A549 treated with ZK216348 at 1 μM for 4 hours (cell line): ENCODE results near the gene SMCP. TPM values are rescaled to one million over a fixed set of nuclear protein-coding genes. Genes with fewer than 3 reads are reported as not detected.

Experiments
- total RNA-seq: library from RNA; stranded (reverse); fragments of 200-300 nt; extraction: Qiagen RNA extraction; gene quantifications from 5 replicates; pipeline ENCODE4 v1.2.3, GENCODE V29; 2022; ENCODE audit warnings: low read depth

The SMCP gene, protein sequence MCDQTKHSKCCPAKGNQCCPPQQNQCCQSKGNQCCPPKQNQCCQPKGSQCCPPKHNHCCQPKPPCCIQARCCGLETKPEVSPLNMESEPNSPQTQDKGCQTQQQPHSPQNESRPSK
- total RNA-seq, result not detected in 5 replicates

GRCh38 chr1:152878042-152878441 lies at the start of gene SMCP:
Gene SMCP (plus strand): TSS chr1:152878322. CDS start chr1:152884423, 6,101 bp downstream.

DNA sequence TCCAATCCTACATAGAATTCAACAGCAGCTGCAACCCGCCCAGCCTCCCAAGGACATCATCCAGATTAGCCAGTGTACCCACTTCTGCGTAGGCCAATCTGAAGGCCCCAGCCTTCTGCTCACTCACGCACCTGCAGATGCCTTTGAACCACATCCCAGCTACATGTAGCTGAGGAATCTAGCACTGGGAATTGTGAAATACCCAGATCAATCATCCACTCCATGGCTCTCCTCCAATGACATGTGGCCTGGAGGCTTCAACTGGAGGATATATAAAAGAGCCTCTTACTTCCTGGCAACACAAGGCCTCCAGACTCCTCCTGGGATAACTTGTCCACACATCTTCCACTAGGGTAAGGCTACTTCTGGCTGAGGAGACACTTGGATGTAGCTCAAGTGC lies 35.6 kb upstream of the SMCP start, which contains the start of gene LCE6A:
Gene LCE6A (plus strand): TSS at position 301 of the 400 bp plus-strand sequence. CDS start 665 bp downstream, outside the sequence.

GRCh38 chr1:152859696-152860095 lies 18.4 kb upstream of the SMCP start, which contains the start of gene LCE7A:
Gene LCE7A (plus strand): TSS chr1:152859996. CDS start chr1:152860698, 702 bp downstream.

GRCh38 chr1:152907686-152908601 lies 29.8 kb downstream of the SMCP start, which contains the start of gene IVL:
Gene IVL (plus strand): TSS chr1:152908546. CDS start chr1:152909798, 1,252 bp downstream.

Other genes starting within 250 kb of the SMCP start
- gene LCE2D, start 214.9 kb upstream of the SMCP start, total RNA-seq, result not detected in 5 replicates
- not detected in 5 replicates for gene LCE2C, start 203.0 kb upstream of the SMCP start, total RNA-seq
- not detected in 5 replicates for gene LCE2B, start 192.2 kb upstream of the SMCP start, total RNA-seq
- not detected in 5 replicates for gene LCE2A, start 180.0 kb upstream of the SMCP start, total RNA-seq
- not detected in 5 replicates for gene LCE4A, start 170.2 kb upstream of the SMCP start, total RNA-seq
- gene KPRP, start 120.3 kb upstream of the SMCP start, total RNA-seq, result not detected in 5 replicates
- gene LCE1F, start 103.2 kb upstream of the SMCP start, total RNA-seq, result not detected in 5 replicates
- gene LCE1E, start 92.1 kb upstream of the SMCP start, total RNA-seq, result not detected in 5 replicates
- not detected in 5 replicates for gene LCE1D, start 81.6 kb upstream of the SMCP start, total RNA-seq
- not detected in 5 replicates for gene LCE1C, start 71.7 kb upstream of the SMCP start, total RNA-seq
- not detected in 5 replicates for gene LCE1B, start 66.4 kb upstream of the SMCP start, total RNA-seq
- not detected in 5 replicates for gene LCE1A, start 50.8 kb upstream of the SMCP start, total RNA-seq
- gene LCE6A, start 35.5 kb upstream of the SMCP start, total RNA-seq, result not detected in 5 replicates
- gene LCE7A, start 18.3 kb upstream of the SMCP start, total RNA-seq, result not detected in 5 replicates
- 0.15 TPM in 1 of 5 replicates, not detected in the others for gene IVL, start 30.2 kb downstream of the SMCP start, total RNA-seq
- not detected in 5 replicates for gene SPRR5, start 68.9 kb downstream of the SMCP start, total RNA-seq
- gene SPRR4, start 92.3 kb downstream of the SMCP start, total RNA-seq, result not detected in 5 replicates
- not detected in 5 replicates for gene SPRR1A, start 105.8 kb downstream of the SMCP start, total RNA-seq
- gene SPRR3, start 123.4 kb downstream of the SMCP start, total RNA-seq, result not detected in 5 replicates
- gene SPRR1B, start 152.9 kb downstream of the SMCP start, total RNA-seq, result not detected in 5 replicates
- not detected in 5 replicates for gene SPRR2D, start 162.8 kb downstream of the SMCP start, total RNA-seq
- gene SPRR2A, start 179.2 kb downstream of the SMCP start, total RNA-seq, result not detected in 5 replicates
- gene SPRR2B, start 193.3 kb downstream of the SMCP start, total RNA-seq, result not detected in 5 replicates
- not detected in 5 replicates for gene SPRR2E, start 216.2 kb downstream of the SMCP start, total RNA-seq
- gene SPRR2F, start 235.2 kb downstream of the SMCP start, total RNA-seq, result not detected in 5 replicates